NCI-H524 (cell line): ENCODE results near the gene CRYZL1.

Source experiments
- DNase-seq, 2 experiments: peaks; one replicate each; lab custom pipeline; 2025; lab: John Stamatoyannopoulos, UW

The CRYZL1 gene

DNA sequence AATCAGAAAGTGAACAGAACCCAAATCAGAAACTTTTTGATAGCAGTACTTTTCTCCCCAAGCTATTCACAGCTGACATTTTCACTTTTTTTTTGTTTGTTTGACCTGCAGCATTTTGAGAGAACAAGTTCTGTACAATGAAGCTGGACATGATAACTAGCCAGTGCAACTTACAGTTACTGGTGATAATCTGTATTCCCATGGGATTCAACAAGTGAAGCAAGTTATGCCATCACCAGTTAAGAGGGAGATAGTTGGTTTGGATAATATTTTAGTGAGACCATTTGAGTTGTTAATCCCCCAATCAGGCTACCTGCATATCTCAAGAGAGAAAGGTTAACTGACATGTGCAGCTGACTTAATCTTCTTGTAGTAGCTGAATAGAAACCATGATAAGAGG is 80.6 kb downstream of the CRYZL1 start:
- peak; percentile 5 to 48 for DNase-seq

DNA sequence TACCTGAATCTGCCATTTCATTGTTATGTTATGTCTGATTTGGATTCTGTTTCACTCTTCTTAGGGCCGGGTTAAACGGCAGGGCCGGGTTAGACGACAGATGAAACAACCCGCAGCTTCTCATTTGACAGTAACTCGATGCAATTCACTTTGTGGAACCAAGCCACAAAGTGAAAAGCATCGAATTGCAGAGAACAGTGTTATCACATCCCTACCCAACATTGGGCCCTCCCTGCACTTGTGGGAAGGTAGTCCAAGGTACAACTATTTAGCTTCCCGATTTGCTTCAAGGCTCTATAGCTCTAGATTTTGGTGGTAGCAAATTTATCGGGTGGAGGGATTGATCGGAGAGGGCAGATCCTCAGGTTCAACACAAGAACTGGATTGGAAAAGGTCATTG is 81.7 kb downstream of the CRYZL1 start:
- DNase-seq = no peak

DNA sequence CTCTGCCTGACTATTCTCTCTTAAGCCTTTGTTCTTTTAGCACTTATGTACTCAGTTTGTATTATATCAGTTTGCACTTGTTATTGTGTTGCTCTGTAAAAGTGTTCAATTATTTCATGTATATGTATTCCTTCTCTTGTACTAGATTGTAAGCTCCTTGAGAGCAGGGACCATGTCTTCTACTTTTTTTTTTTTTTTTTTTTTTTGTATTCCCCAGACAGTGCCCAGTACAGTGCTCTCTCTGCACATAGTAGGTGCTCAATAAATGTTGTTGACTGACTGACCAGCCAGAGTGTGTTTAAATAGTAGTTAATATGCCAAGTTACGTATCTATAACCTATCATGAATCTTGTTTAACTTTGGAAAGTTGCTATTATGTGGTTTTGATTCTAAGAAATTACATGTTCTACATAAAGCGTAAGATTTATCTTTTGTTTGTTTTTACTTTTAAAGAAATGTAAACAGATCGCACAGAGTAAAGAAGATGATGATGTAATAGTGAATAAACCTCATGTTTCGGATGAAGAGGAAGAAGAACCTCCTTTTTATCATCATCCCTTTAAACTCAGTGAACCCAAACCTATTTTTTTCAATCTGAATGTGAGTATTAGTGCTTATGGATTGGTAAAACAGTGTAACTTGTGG is 82.6 kb downstream of the CRYZL1 start:
- DNase-seq = no peak

DNA sequence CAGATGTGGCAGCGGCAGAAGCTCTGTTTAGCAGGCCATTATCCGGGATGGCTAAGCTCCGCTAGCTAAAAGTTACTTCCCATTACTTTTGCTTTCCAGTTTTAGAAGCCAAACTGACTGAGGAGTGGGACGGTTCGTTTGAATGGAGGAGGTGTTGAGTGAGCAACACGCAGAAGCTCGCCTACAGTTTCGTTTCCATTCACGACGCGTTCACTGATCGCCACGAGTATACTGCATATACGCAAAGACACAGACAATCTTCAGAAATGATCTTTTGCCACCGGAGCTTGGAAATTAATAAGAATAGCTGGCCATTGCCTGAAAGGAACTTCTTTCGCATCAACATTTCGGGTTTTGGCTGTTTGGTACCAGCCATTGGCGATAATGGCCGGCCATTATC is 84.1 kb downstream of the CRYZL1 start:
- DNase-seq = no peak

DNA sequence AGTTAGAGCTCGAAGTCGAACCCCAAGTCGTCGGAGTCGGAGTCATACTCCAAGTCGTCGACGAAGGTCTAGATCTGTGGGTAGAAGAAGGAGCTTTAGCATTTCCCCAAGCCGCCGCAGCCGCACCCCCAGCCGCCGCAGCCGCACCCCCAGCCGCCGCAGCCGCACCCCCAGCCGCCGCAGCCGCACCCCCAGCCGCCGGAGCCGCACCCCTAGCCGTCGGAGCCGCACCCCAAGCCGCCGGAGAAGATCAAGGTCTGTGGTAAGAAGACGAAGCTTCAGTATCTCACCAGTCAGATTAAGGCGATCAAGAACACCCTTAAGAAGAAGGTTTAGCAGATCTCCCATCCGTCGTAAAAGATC is 86.6 kb downstream of the CRYZL1 start:
- DNase-seq = no peak

DNA sequence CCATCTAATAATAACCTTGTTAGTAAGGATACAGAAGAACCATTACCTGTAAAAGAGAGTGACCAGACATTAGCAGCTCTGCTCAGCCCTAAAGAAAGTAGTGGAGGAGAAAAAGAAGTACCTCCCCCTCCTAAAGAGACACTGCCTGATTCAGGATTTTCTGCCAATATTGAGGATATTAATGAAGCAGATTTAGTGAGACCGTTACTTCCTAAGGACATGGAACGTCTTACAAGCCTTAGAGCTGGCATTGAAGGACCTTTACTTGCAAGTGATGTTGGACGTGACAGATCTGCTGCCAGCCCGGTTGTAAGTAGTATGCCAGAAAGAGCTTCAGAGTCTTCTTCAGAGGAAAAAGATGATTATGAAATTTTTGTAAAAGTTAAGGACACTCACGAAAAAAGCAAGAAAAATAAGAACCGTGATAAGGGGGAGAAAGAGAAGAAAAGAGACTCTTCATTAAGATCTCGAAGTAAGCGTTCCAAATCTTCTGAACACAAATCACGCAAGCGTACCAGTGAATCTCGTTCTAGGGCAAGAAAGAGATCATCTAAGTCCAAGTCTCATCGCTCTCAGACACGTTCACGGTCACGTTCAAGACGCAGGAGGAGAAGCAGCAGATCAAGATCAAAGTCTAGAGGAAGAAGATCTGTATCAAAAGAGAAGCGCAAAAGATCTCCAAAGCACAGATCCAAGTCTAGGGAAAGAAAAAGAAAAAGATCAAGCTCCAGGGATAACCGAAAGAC is 87.1 kb downstream of the CRYZL1 start:
- no peak for DNase-seq

DNA sequence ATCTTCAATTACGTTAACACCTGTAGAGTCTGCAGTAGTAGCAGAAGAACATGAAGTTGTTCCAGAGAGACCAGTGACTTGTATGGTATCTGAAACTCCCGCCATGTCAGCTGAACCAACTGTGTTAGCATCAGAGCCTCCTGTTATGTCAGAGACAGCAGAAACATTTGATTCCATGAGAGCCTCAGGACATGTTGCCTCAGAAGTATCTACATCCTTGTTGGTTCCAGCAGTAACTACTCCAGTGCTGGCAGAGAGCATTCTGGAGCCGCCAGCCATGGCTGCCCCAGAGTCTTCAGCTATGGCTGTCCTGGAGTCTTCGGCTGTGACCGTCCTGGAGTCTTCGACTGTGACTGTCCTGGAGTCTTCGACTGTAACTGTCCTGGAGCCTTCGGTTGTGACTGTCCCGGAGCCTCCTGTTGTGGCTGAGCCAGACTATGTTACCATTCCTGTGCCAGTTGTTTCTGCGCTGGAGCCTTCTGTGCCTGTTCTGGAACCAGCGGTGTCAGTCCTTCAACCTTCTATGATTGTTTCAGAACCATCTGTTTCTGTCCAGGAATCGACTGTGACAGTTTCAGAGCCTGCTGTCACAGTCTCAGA is 88.4 kb downstream of the CRYZL1 start:
- DNase-seq = no peak

DNA sequence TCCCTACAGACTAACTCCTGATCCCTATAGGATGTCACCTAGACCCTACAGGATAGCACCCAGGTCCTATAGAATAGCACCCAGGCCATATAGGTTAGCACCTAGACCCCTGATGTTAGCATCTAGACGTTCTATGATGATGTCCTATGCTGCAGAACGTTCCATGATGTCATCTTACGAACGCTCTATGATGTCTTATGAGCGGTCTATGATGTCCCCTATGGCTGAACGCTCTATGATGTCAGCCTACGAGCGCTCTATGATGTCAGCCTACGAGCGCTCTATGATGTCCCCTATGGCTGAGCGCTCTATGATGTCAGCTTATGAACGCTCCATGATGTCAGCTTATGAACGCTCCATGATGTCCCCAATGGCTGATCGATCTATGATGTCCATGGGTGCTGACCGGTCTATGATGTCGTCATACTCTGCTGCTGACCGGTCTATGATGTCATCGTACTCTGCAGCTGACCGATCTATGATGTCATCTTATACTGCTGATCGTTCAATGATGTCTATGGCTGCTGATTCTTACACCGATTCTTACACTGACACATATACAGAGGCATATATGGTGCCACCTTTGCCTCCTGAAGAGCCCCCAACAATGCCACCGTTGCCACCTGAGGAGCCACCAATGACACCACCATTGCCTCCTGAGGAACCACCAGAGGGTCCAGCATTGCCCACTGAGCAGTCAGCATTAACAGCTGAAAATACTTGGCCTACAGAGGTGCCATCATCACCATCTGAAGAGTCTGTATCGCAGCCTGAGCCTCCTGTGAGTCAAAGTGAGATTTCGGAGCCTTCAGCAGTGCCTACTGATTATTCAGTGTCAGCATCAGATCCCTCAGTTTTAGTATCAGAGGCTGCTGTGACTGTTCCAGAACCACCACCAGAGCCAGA is 89.2 kb downstream of the CRYZL1 start:
- DNase-seq = no peak

DNA sequence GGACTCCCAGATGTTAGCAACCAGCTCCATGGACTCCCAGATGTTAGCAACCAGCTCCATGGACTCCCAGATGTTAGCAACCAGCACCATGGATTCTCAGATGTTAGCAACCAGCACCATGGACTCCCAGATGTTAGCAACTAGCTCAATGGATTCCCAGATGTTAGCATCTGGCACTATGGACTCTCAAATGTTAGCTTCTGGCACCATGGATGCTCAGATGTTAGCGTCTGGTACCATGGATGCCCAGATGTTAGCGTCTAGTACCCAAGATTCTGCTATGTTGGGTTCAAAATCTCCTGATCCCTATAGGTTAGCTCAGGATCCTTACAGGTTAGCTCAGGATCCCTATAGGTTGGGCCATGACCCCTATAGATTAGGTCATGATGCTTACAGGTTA is 89.9 kb downstream of the CRYZL1 start:
- DNase-seq = no peak

DNA sequence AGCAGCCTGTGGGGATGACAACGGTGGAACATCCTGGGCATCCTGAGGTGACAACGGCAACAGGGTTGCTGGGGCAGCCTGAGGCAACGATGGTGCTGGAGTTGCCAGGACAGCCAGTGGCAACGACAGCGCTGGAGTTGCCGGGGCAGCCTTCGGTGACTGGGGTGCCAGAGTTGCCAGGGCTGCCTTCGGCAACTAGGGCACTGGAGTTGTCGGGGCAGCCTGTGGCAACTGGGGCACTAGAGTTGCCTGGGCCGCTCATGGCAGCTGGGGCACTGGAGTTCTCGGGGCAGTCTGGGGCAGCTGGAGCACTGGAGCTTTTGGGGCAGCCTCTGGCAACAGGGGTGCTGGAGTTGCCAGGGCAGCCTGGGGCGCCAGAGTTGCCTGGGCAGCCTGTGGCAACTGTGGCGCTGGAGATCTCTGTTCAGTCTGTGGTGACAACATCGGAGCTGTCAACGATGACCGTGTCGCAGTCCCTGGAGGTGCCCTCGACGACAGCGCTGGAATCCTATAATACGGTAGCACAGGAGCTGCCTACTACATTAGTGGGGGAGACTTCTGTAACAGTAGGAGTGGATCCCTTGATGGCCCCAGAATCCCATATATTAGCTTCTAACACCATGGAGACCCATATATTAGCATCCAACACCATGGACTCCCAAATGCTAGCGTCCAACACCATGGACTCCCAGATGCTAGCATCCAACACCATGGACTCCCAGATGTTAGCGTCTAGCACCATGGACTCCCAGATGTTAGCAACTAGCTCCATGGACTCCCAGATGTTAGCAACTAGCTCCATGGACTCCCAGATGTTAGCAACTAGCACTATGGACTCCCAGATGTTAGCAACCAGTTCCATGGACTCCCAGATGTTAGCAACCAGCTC is 90.5 kb downstream of the CRYZL1 start:
- no peak for DNase-seq

DNA sequence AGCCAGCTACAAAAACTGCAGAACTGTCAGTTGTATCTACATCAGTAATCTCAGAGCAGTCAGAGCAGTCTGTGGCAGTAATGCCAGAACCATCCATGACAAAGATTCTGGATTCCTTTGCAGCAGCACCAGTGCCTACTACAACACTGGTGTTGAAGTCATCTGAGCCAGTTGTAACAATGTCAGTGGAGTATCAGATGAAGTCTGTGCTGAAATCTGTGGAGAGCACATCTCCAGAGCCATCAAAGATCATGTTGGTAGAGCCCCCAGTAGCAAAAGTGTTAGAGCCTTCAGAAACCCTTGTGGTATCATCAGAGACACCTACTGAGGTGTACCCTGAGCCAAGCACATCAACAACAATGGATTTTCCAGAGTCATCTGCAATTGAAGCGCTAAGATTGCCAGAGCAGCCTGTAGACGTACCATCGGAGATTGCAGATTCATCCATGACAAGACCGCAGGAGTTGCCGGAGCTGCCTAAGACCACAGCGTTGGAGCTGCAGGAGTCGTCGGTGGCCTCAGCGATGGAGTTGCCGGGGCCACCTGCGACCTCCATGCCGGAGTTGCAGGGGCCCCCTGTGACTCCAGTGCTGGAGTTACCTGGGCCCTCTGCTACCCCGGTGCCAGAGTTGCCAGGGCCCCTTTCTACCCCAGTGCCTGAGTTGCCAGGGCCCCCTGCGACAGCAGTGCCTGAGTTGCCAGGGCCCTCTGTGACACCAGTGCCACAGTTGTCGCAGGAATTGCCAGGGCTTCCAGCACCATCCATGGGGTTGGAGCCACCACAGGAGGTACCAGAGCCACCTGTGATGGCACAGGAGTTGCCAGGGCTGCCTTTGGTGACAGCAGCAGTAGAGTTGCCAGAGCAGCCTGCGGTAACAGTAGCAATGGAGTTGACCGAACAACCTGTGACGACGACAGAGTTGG is 91.4 kb downstream of the CRYZL1 start:
- no peak for DNase-seq

DNA sequence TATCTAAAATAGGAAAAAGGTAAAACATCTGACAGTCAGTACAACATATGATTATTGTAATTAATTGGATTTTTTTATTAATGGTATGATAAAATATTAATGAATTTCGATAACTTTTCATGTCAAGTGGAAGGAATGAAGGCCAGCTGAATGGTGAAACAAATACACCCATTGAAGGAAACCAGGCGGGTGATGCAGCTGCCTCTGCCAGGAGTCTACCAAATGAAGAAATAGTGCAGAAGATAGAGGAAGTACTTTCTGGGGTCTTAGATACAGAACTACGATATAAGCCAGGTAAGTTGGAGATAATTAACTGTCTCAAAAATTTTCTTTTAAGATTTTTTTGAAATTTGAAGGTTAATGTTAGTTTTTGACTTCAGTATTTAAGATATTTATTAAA is 95.5 kb downstream of the CRYZL1 start:
- no peak for DNase-seq

DNA sequence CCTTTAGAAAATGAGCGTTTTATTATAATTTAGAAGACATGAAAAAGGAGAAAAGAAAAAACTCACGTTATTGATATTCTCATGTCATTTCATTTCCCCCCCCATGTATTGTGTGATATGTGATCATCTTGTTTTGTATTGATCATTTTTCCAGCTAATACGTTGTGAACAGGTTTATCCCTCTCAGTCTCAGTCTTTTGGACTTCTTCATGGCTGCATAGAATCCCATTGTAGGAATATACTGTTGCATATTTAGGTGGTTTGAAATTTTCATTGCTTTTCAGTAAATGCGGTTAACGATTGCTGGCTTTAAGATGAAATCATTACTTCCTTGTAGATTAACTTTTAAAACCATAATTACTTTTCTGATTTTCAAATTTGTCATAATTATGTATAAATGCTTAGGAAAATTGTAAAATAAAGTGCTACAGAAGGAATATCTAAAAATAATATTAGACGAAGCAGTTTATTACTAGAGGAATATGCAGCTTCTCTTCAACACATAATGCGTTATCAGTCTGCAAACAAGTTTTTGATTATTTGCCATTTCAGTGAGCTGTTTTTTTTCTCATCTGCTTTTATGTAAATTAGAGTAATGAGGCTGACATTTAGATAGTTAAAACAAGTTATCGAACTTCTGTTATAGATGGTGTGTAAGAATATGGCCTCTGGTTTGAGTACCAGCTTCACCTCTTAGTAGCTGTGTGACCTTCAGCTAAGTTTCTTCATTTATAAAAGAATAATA is 96.9 kb downstream of the CRYZL1 start:
- no peak for DNase-seq

DNA sequence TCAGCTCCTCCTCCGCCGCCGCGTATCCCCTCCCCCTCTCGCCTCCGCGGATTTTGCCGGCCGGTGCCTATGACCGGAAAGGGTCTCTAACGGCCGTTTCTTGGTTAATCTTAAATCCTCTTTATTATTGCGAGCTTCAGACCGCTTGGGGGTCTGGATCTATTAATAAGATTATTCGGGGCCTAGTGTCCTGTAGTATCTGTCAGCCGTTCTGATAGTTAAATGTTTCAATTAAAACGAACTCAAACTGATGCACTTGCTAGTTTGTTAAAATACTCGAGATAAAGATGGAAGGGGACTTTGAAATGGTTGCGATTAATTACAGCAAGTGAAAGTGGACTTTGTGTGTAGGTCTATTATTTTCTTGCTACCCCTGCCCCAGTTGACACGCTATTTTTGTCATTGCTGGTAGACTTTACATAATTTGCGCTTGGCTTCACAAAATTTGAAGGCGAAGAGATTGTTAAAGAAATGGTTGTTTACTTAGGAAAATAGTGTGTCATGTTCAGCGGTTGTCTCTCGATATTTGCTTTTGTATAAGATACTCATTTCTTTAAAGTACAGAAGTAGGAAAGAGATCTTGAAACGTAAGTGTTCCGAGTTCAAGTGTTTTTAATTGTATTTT is 97.9 kb downstream of the CRYZL1 start:
- peak in 1 of 2 experiments; percentile 57 for DNase-seq

DNA sequence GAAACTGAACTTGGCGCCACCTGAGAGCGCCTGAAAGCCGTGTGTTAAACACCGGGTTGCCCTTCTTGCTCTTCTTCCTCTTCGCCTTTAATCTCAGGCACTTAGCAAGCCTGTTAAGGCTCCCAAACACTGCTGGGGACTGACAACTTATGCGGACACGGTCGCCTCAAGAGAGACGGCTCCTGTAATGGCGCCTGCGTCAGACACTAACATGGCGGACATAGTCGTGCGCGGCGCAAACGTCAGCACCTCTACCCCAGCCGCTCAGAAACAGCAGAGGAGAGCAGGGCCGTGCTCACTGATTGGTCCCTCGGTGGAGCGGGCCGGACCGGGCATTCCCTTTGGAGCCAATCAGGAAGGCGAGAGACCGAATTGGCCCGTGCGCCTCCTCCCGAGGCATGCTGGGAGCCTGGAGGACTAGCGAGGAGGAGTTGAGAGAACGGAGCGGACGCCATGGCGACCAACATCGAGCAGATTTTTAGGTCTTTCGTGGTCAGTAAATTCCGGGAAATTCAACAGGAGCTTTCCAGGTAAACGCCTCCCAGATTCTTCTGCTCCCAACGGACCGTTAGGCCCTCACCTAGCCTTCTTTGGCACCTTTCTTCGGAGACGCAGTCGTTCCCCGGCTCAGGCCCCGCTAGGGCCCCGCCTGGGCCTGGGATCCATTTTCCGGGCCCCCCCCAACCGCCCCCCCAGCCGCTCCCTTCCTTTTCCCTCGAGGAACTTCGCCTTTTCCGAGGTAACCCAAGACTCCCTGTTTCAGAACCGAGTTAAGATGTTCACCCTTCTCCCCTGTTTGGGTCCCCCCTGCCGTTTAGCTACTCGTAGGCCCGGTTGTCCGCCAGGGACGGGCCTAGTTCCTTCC is 98.7 kb downstream of the CRYZL1 start, which contains the start of gene SON:
SON (plus strand) TSS at position 399 of the 865 bp plus-strand sequence; CDS start at position 454, 55 bp downstream.
- DNase-seq = peak; percentile 99

DNA sequence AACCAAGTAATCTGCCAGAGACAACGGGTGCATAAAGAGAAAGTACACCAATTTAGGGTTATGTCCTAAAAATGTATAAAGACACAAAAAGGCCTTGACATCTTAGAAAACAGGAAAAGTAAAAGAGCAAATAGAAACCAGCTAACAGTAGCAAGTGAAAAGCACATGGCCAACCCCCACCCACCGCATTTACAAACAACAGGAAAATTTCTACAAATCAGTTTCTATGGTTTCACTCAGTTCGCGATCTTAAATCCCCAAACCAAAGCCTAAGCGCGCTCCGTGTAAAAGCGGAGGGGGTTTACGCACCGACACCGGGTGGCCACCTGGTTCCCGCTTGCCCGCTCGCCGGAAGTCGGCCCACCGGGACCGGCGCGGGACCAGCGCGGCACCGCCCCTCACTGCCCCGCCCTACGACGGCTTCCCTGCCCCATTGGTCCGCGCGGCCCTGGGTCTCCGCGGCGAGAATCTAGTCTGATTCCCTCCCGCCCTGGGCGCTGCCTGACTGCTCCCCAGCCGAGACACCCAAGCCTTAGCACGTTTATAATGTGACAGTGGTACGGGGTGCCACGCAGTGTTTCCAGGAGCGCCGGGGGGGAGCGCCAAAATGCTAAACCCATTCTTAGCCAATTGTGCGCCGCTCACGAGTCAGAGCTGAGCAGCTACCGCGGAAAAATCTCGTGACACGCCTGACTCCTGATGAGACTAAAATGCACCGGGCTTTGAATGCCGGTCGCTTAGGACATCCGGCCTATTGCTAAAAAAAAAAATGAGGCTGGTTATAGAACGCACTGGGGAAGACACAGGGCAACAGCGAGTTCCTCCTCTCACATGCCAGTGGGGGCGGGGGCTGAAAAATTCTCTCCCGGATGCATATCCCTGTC is 99.5 kb downstream of the CRYZL1 start, which contains the start of gene GART:
GART (minus strand) TSS at position 362 of the 884 bp plus-strand sequence. CDS start 2,802 bp downstream, outside the sequence.
- DNase-seq = peak; percentile 77 to 78
